Fibroblast of lung (primary cell): ENCODE data around the gene PAIP2. TPM values are rescaled to one million over a fixed set of nuclear protein-coding genes. Genes with fewer than 3 reads are reported as not detected.

Experiments used
- DNase-seq, 2 donors: peaks; one replicate each; pipeline versions ENCODE4 v3.0.0 to v3.0.0-alpha.2; 2010; ENCODE audit warnings: low read depth in 2 of 2
- H2AFZ ChIP-seq: 2 replicates; pipeline ENCODE4 v1.5.1; 2012; ENCODE audit warnings: low read length, control low read depth, inconsistent platforms
- H3K27ac ChIP-seq: 2 replicates; pipeline ENCODE4 v1.5.1; 2011; ENCODE audit warnings: low read length, control low read depth; ENCODE audit not compliant: insufficient read depth
- H3K27me3 ChIP-seq: 2 replicates; pipeline ENCODE4 v1.5.1; 2011; ENCODE audit warnings: mild to moderate bottlenecking, low read length; ENCODE audit not compliant: control insufficient read depth, insufficient read depth
- H3K36me3 ChIP-seq: 2 replicates; pipeline ENCODE4 v1.5.1; 2011; ENCODE audit warnings: low read length; ENCODE audit not compliant: control insufficient read depth, insufficient read depth
- H3K4me1 ChIP-seq: 2 replicates; pipeline ENCODE4 v1.5.1; 2011; ENCODE audit warnings: low read length; ENCODE audit not compliant: control insufficient read depth, insufficient read depth; ENCODE audit errors: extremely low read depth
- H3K4me2 ChIP-seq: 2 replicates; pipeline ENCODE4 v1.5.1; 2011; ENCODE audit warnings: low read length, control low read depth; ENCODE audit not compliant: insufficient read depth; ENCODE audit errors: extremely low read depth
- H3K4me3 ChIP-seq, 4 experiments: fragments of 200-600 bp in 1 of 4; sonication (generic) in 1 of 4; replicated peaks in 1 of 4; 2 replicates each; pipeline ENCODE4 v1.5.1; 2011 to 2016; ENCODE audit warnings: low read length in 4 of 4, low read depth in 3 of 4, mild to moderate bottlenecking in 3 of 4, control low read depth in 2 of 4, inconsistent platforms in 1 of 4, mixed read lengths in 1 of 4; ENCODE audit not compliant: insufficient read depth in 1 of 4; ENCODE audit errors: control extremely low read depth in 1 of 4
- H3K79me2 ChIP-seq: 2 replicates; pipeline ENCODE4 v1.5.1; 2012; ENCODE audit warnings: mild to moderate bottlenecking, low read length, inconsistent platforms; ENCODE audit not compliant: control insufficient read depth, insufficient read depth
- H3K9ac ChIP-seq: 2 replicates; pipeline ENCODE4 v1.5.1; 2011; ENCODE audit warnings: mild to moderate bottlenecking, low read length, control low read depth; ENCODE audit not compliant: insufficient read depth
- H3K9me3 ChIP-seq: 2 replicates; pipeline ENCODE4 v1.5.1; 2012; ENCODE audit warnings: low read depth, low read length; ENCODE audit not compliant: control insufficient read depth, insufficient read depth
- H4K20me1 ChIP-seq: 2 replicates; pipeline ENCODE4 v1.5.1; 2011; ENCODE audit warnings: low read length; ENCODE audit not compliant: control insufficient read depth, insufficient read depth; ENCODE audit errors: extremely low read depth
- CTCF ChIP-seq, 2 donors: IDR thresholded peaks in 1 of 2; conservative IDR thresholded peaks in 1 of 2; 1 replicate in 1 of 2; 2 replicates in 1 of 2; pipeline ENCODE4 v1.5.1; 2011 to 2012; ENCODE audit warnings: low read length in 2 of 2, control low read depth in 1 of 2, inconsistent platforms in 1 of 2, low read depth in 1 of 2, mild to moderate bottlenecking in 1 of 2
- EZH2 ChIP-seq: IDR thresholded peaks from 2 replicates; pipeline ENCODE4 v1.5.1; 2012; ENCODE audit warnings: low read length, control low read depth, mild to moderate bottlenecking; ENCODE audit errors: missing control alignments
- polyA plus RNA-seq, 2 donors: library from polyadenylated mRNA; depleted of rRNA in 1 of 2; stranded (reverse) in 1 of 2; unstranded in 1 of 2; fragments of >200 nt; gene quantifications; 2 replicates each; pipeline ENCODE4 v1.2.1, GENCODE V29; 2011 to 2012; ENCODE audit warnings: missing spikeins in 1 of 2
- total RNA-seq: library from RNA; depleted of rRNA; stranded (reverse); fragments of >200 nt; gene quantifications from 2 replicates; pipeline ENCODE4 v1.2.1, GENCODE V29; 2014

Gene PAIP2
- total and polyA plus RNA-seq, 2 donors (not counting 1 experiment from before 2014, with no cell fraction given): 59.0 to 105 TPM

GRCh38 chr5:139402561-139403158, 61.0 kb downstream of the PAIP2 start:
- no peaks in the 10 kb centered on the region for H3K36me3 ChIP-seq
- no peak for DNase-seq
- no peak overlapping the region for H3K4me3 ChIP-seq

GRCh38 chr5:139403418-139403786, 61.7 kb downstream of the PAIP2 start:
- peak overlapping the region; percentile 98 for H3K27ac ChIP-seq
- H3K4me3 ChIP-seq: peak overlapping the region; percentile 56 to 79 (median 68)
- TF ChIP-seq EZH2 (no peak), CTCF (conservative IDR thresholded peaks at IDR 0.05 in 1 of 2, IDR thresholded peaks at IDR 0.05 in 1 of 2; ENCODE audit: low read depth in 1 of 2, low read length in 2 of 2) (no peak)
- H4K20me1 ChIP-seq: no peaks in the 10 kb centered on the region
- peak overlapping the region; percentile 99 for H3K4me2 ChIP-seq
- H3K27me3 ChIP-seq: no peaks in the 10 kb centered on the region
- peak overlapping the region; percentile 87 for H3K9ac ChIP-seq
- H3K36me3 ChIP-seq: no peaks in the 10 kb centered on the region
- no peak for DNase-seq
- H2AFZ ChIP-seq: peak overlapping the region; percentile 91
- H3K4me1 ChIP-seq: peaks cover 6% of the 10 kb centered on the region
- H3K79me2 ChIP-seq: no peaks in the 10 kb centered on the region
- no peaks in the 10 kb centered on the region for H3K9me3 ChIP-seq

More at GRCh38 chr5:139402561-139403158, 61.0 kb downstream of the PAIP2 start:
- H3K9ac ChIP-seq: no peak overlapping the region
- H3K27ac ChIP-seq: no peak overlapping the region
- H2AFZ ChIP-seq: no peak overlapping the region
- H3K4me2 ChIP-seq: peak overlapping the region; percentile 99
- no peaks in the 10 kb centered on the region for H4K20me1 ChIP-seq
- H3K27me3 ChIP-seq: no peaks in the 10 kb centered on the region
- TF ChIP-seq CTCF (conservative IDR thresholded peaks at IDR 0.05 in 1 of 2, IDR thresholded peaks at IDR 0.05 in 1 of 2; ENCODE audit: low read depth in 1 of 2, low read length in 2 of 2) (peak in 1 of 2 donors; percentile 41), EZH2 (no peak)
- no peaks in the 10 kb centered on the region for H3K79me2 ChIP-seq
- no peaks in the 10 kb centered on the region for H3K9me3 ChIP-seq
- H3K4me1 ChIP-seq: peaks cover 6% of the 10 kb centered on the region

DNA sequence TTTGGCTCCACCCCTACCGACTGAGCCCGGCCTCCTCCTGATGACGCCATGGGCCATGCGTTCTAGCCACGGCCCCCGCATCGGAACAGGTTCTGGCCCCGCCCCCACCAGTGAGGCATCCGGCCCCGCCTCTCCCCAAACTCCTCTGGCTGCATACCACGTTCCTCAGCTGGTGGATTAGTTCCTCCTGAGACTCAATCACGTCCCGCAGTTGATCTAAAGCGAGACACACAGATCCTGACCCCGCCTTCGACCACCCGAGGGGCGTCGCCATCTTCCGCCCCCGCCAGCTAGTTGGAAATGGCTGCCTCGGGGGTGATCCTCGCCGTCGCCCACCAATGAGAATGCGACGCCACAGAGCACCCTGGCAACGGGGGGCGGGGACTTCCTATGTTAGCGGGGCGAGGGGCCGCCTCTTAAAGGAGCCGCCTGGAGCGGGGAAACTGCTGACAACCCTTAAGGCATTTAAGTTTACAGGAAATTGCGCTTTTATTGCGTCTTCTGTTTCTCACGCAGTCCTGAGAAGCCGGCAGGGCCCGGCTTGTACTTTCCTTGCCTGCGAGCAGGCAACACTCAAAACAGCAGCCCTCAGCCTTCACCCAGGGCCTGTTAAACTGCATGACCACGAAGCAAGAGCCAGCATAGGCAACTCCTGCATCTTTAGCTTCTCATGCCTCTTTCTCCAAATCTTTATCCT, 62.3 kb downstream of the PAIP2 start, which contains the start of gene SPATA24:
Gene SPATA24, minus strand, starts transcription at position 303 of the 697 bp plus-strand sequence. Its CDS starts 29 bp downstream, at position 274.
- TF ChIP-seq EZH2: no peak
- TF ChIP-seq CTCF (conservative IDR thresholded peaks at IDR 0.05 in 1 of 2, IDR thresholded peaks at IDR 0.05 in 1 of 2; ENCODE audit: low read depth in 1 of 2, low read length in 2 of 2): no peak
- Histone ChIP-seq H3K4me3 (peak within 1 kb of the TSS; percentile 56 to 79 (median 68)), H3K79me2 (no peaks in the 10 kb centered on the region), H3K4me2 (peak within 1 kb of the TSS; percentile 99), H3K9ac (peak within 1 kb of the TSS; percentile 87), H3K27me3 (no peaks in the 10 kb centered on the region), H3K27ac (peak within 1 kb of the TSS; percentile 98), H4K20me1 (no peaks in the 10 kb centered on the region), H3K36me3 (no peaks in the 10 kb centered on the region), H3K4me1 (peaks cover 6% of the 10 kb centered on the region), H2AFZ (peak within 1 kb of the TSS; percentile 98), H3K9me3 (no peaks in the 10 kb centered on the region)
- DNase-seq: peak; percentile 96
